Cardiac muscle cell (in vitro differentiated cells and primary cell): Measurements from ENCODE around the gene ZNF831. TPM values are rescaled to one million over a fixed set of nuclear protein-coding genes. Genes with fewer than 3 reads are reported as not detected.

Experiments
- DNase-seq, 2 donors: peaks; one replicate each; pipeline versions ENCODE4 v3.0.0 to v3.0.0-alpha.2; 2010 to 2017; ENCODE audit warnings: low read depth in 1 of 2, low spot score in 1 of 2
- H3K27ac ChIP-seq: fragments of 200-600 bp; sonication (generic); 2 replicates; pipeline ENCODE4 v1.5.1; 2016
- H3K27me3 ChIP-seq: fragments of 200-600 bp; sonication (generic); 2 replicates; pipeline ENCODE4 v1.6.0; 2016; ENCODE audit warnings: control low read depth
- H3K36me3 ChIP-seq: fragments of 200-600 bp; sonication (generic); 2 replicates; pipeline ENCODE4 v1.5.1; 2016; ENCODE audit warnings: control low read depth
- H3K4me1 ChIP-seq: fragments of 200-600 bp; sonication (generic); 2 replicates; pipeline ENCODE4 v1.8.1; 2017; ENCODE audit warnings: low read depth, mild to moderate bottlenecking, mixed run types
- H3K4me3 ChIP-seq: fragments of 200-600 bp; sonication (generic); 2 replicates; pipeline ENCODE4 v1.5.1; 2016; ENCODE audit warnings: mild to moderate bottlenecking
- H3K9me3 ChIP-seq: fragments of 200-600 bp; sonication (generic); 2 replicates; pipeline ENCODE4 v1.5.1; 2017; ENCODE audit warnings: low read depth, mild to moderate bottlenecking, control low read depth
- CTCF ChIP-seq: IDR thresholded peaks from 2 replicates; pipeline ENCODE4 v1.5.1; 2012; ENCODE audit warnings: low read depth, mild to moderate bottlenecking, low read length
- polyA plus RNA-seq: library from polyadenylated mRNA; unstranded; fragments of >200 nt; fragmentation: Nextera tagmentation; extraction: Ambion mirVana; gene quantifications from 2 replicates; pipeline ENCODE4 v1.2.1, GENCODE V29; 2016
- total RNA-seq: library from RNA; depleted of rRNA; stranded (reverse); fragments of >200 nt; gene quantifications from 2 replicates; pipeline ENCODE4 v1.2.3, GENCODE V29; 2016

Gene ZNF831
- total and polyA plus RNA-seq, 2 experiments from 2014 or later: not detected

GRCh38 chr20:59141818-59142581 is 21.6 kb upstream of the ZNF831 start:
- no peaks in the 10 kb centered on the region for H3K36me3 ChIP-seq
- peaks cover 6% of the 10 kb centered on the region for H3K4me1 ChIP-seq
- TF ChIP-seq CTCF: no peak
- no peak overlapping the region for H3K4me3 ChIP-seq
- H3K27ac ChIP-seq: no peak overlapping the region
- DNase-seq: peak; percentile 2 to 58
- H3K9me3 ChIP-seq: no peaks in the 10 kb centered on the region
- H3K27me3 ChIP-seq: no peaks in the 10 kb centered on the region

- Histone ChIP-seq H3K36me3 (no peaks in the 10 kb centered on the region), H3K27me3 (no peaks in the 10 kb centered on the region), H3K4me3 (no peak overlapping the region), H3K27ac (no peak overlapping the region), H3K4me1 (peaks cover 7% of the 10 kb centered on the region), H3K9me3 (no peaks in the 10 kb centered on the region)
- DNase-seq: no peak
- no peak for TF ChIP-seq CTCF
Observed at GRCh38 chr20:59143326-59143725, 20.3 kb upstream of the ZNF831 start.

- H3K36me3 ChIP-seq: no peaks in the 10 kb centered on the region
- no peaks in the 10 kb centered on the region for H3K27me3 ChIP-seq
- H3K4me1 ChIP-seq: peaks cover 7% of the 10 kb centered on the region
- no peak for TF ChIP-seq CTCF
- H3K27ac ChIP-seq: no peak overlapping the region
- DNase-seq: no peak
- H3K9me3 ChIP-seq: no peaks in the 10 kb centered on the region
- H3K4me3 ChIP-seq: no peak overlapping the region
Observed at GRCh38 chr20:59144179-59144830, 19.3 kb upstream of the ZNF831 start.

- H3K27ac ChIP-seq: no peak overlapping the region
- H3K36me3 ChIP-seq: no peaks in the 10 kb centered on the region
- no peaks in the 10 kb centered on the region for H3K9me3 ChIP-seq
- H3K27me3 ChIP-seq: no peaks in the 10 kb centered on the region
- H3K4me1 ChIP-seq: peaks cover 7% of the 10 kb centered on the region
- H3K4me3 ChIP-seq: no peak overlapping the region
- no peak for DNase-seq
- TF ChIP-seq CTCF: no peak
Observed at GRCh38 chr20:59144831-59145196, 18.8 kb upstream of the ZNF831 start.

GRCh38 chr20:59145247-59145923 is 18.2 kb upstream of the ZNF831 start:
- TF ChIP-seq CTCF: no peak
- no peaks in the 10 kb centered on the region for H3K27me3 ChIP-seq

More at GRCh38 chr20:59145247-59145923, 18.2 kb upstream of the ZNF831 start:
- DNase-seq: no peak
- Histone ChIP-seq H3K4me1 (peaks cover 7% of the 10 kb centered on the region), H3K4me3 (no peak overlapping the region), H3K36me3 (no peaks in the 10 kb centered on the region), H3K27ac (no peak overlapping the region), H3K9me3 (no peaks in the 10 kb centered on the region)
